ENCODE results near the gene CDH4.

DNA sequence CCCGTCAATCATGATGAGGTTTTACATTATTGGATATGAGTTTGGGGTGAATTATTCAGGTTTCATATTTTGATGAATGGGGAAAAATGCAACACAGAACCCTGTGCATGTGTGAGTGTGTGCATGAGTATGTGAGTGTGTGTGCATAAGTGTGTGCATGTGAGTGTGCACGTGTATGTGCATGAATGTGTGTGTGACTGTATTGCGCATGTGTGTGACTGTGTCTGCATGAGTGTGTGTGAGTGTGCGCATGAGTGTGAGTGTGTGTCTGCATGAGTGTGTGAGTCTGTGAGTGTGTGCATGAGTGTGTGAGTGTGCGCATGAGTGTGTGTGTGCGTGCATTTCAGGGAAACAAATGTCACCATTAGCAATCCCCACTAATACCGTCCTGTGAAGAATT is 18.5 kb upstream of the CDH4 start:
- TF ChIP-seq, protein P1, sequence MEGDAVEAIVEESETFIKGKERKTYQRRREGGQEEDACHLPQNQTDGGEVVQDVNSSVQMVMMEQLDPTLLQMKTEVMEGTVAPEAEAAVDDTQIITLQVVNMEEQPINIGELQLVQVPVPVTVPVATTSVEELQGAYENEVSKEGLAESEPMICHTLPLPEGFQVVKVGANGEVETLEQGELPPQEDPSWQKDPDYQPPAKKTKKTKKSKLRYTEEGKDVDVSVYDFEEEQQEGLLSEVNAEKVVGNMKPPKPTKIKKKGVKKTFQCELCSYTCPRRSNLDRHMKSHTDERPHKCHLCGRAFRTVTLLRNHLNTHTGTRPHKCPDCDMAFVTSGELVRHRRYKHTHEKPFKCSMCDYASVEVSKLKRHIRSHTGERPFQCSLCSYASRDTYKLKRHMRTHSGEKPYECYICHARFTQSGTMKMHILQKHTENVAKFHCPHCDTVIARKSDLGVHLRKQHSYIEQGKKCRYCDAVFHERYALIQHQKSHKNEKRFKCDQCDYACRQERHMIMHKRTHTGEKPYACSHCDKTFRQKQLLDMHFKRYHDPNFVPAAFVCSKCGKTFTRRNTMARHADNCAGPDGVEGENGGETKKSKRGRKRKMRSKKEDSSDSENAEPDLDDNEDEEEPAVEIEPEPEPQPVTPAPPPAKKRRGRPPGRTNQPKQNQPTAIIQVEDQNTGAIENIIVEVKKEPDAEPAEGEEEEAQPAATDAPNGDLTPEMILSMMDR (IDR thresholded peaks at IDR 0.05; ENCODE audit: insufficient read depth, low read length) = no peak
- TF ChIP-seq GABPA (IDR thresholded peaks at IDR 0.05; ENCODE audit: low read depth) = no peak
- TF ChIP-seq POLR2AphosphoS5 (IDR thresholded peaks at IDR 0.05; ENCODE audit: low read depth) = no peak
